ENCODE results near the gene DYNC2I2.

- TF ChIP-seq POLR2AphosphoS5 (IDR thresholded peaks at IDR 0.05; ENCODE audit: low read length) (peak; percentile 83; the same call in 1 of the 2 replicates), SMARCA5 (IDR thresholded peaks at IDR 0.05) (no peak), ZSCAN29 (IDR thresholded peaks at IDR 0.05) (no peak), MAX (IDR thresholded peaks at IDR 0.05; ENCODE audit: low read depth, low read length) (peak; percentile 67), GABPA (IDR thresholded peaks at IDR 0.05; ENCODE audit: low read depth) (no peak), USF1 (IDR thresholded peaks at IDR 0.05; ENCODE audit: borderline replicate concordance, extremely low read length, insufficient read depth, low read depth, low read length) (no peak), EZH2 (IDR thresholded peaks at IDR 0.05; ENCODE audit: borderline replicate concordance, control insufficient read depth, low read depth, low read length) (no peak), POLR2A (IDR thresholded peaks at IDR 0.05; ENCODE audit: low read depth, low read length) (peak; percentile 16; the same call in 1 of the 2 replicates), CTCF (IDR thresholded peaks at IDR 0.05 in 2 of 3, conservative IDR thresholded peaks at IDR 0.05 in 1 of 3; ENCODE audit: control insufficient read depth in 2 of 3, extremely low read depth in 1 of 3, insufficient read depth in 1 of 3, low read depth in 3 of 3, low read length in 3 of 3) (no peak), SIN3A (IDR thresholded peaks at IDR 0.05; ENCODE audit: low read depth, low read length) (no peak), TBL1XR1 (IDR thresholded peaks at IDR 0.05; ENCODE audit: low read depth, low read length) (no peak), SREBF2 (IDR thresholded peaks at IDR 0.05; ENCODE audit: low read length) (no peak), MXI1 (IDR thresholded peaks at IDR 0.05; ENCODE audit: low read depth, low read length) (no peak; the same call in none of the 2 replicates)
These were observed 26.9 kb upstream of the DYNC2I2 start for GRCh38 chr9:128683340-128684064.

Measured in GM12878 (cell line).